Measurements from ENCODE around the gene NUP93.

DNA sequence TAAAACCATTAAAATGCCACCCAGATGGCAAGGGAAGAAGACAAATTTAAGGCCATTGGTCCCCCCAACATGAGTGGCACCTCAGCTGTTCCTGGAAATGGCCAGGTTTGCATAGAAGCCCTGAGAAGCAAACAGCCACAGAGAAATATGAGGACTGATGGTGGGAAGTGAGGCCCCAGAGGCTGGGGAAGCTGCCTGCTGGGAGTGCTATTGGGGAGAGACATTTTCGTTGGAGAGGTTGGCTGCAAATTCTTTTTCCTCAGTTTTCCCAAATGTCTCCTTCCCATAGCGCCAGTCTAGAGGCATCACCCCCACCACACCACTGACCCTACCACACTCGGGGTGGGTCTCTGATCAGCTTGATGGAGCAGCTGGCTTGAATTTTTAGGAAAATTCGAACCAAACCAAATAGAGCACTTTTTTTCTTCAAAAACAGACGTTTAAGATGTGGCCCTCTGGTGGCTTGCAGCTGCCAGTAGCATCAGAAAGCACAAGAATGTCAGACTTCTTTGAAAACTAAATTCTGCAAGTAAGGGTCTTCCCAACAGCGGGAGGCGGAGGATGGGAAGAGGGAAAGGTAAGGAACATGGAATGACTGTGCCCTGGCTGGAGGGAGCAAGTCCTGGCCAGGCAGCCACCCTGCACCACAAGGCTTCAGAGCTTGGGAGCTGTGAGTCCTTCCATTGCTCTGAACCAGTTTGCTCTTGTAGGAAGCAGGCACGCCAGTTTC lies 121.9 kb downstream of the NUP93 start:
- no peak for TF ChIP-seq POLR2A (IDR thresholded peaks at IDR 0.05)
- TF ChIP-seq, protein P1, sequence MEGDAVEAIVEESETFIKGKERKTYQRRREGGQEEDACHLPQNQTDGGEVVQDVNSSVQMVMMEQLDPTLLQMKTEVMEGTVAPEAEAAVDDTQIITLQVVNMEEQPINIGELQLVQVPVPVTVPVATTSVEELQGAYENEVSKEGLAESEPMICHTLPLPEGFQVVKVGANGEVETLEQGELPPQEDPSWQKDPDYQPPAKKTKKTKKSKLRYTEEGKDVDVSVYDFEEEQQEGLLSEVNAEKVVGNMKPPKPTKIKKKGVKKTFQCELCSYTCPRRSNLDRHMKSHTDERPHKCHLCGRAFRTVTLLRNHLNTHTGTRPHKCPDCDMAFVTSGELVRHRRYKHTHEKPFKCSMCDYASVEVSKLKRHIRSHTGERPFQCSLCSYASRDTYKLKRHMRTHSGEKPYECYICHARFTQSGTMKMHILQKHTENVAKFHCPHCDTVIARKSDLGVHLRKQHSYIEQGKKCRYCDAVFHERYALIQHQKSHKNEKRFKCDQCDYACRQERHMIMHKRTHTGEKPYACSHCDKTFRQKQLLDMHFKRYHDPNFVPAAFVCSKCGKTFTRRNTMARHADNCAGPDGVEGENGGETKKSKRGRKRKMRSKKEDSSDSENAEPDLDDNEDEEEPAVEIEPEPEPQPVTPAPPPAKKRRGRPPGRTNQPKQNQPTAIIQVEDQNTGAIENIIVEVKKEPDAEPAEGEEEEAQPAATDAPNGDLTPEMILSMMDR (IDR thresholded peaks at IDR 0.05) = no peak
- no peak for TF ChIP-seq POLR2AphosphoS5 (IDR thresholded peaks at IDR 0.05)
